OCI-LY7 (cell line): Measurements from ENCODE around the gene PAXX. TPM values are rescaled to one million over a fixed set of nuclear protein-coding genes. Genes with fewer than 3 reads are reported as not detected.
"Not testable (repeated sequence)": the region's sequence is repeated elsewhere in the genome, so short reads cannot be mapped to it uniquely, and the experiment has no call there.

Experiments
- BruUV-seq: library from RNA; stranded (reverse); fragments of 400-500 nt; replicated peaks from 2 replicates; lab custom pipeline; 2021; lab: Mats Ljungman, UMichigan
- CTCF ChIA-PET: fragments of 300-600 bp; sonication (Branson Sonifier 250); formaldehyde crosslinking; loops from one replicate; lab custom pipeline; 2022; ENCODE audit warnings: antibody characterized with exemption; ENCODE audit not compliant: unreplicated experiment; lab: Charles Lee
- POLR2A ChIA-PET: fragments of 300-600 bp; sonication (Branson Sonifier 250); formaldehyde crosslinking; loops from one replicate; lab custom pipeline; 2022; ENCODE audit warnings: antibody characterized with exemption; lab: Charles Lee
- DNase-seq: peaks from one replicate; pipeline ENCODE4 v3.0.0-alpha.2; 2015; ENCODE audit warnings: low spot score
- H2AFZ ChIP-seq: fragments of 200-600 bp; sonication (generic), shearing (Covaris generic); 2 replicates; pipeline ENCODE4 v1.6.1; 2014; ENCODE audit warnings: mild to moderate bottlenecking, antibody characterized with exemption, low read length, moderate library complexity
- H3K27ac ChIP-seq: fragments of 200-600 bp; sonication (generic); 2 replicates; pipeline ENCODE4 v1.5.1; 2014; ENCODE audit warnings: mixed run types, low read depth, mild to moderate bottlenecking, moderate library complexity, low read length, inconsistent platforms; ENCODE audit not compliant: poor library complexity, severe bottlenecking
- H3K36me3 ChIP-seq: fragments of 200-600 bp; sonication (generic); 2 replicates; pipeline ENCODE4 v1.6.1; 2014; ENCODE audit warnings: mild to moderate bottlenecking, antibody characterized with exemption, low read length, moderate library complexity, mixed read lengths; ENCODE audit not compliant: insufficient read depth
- H3K4me1 ChIP-seq: fragments of 200-600 bp; sonication (generic); 2 replicates; pipeline ENCODE4 v1.5.1; 2014; ENCODE audit warnings: mild to moderate bottlenecking, low read length; ENCODE audit not compliant: insufficient read depth, poor library complexity, severe bottlenecking
- H3K4me2 ChIP-seq: fragments of 200-600 bp; sonication (generic); 2 replicates; pipeline ENCODE4 v1.6.1; 2014; ENCODE audit warnings: mild to moderate bottlenecking, low read length
- H3K4me3 ChIP-seq: fragments of 200-600 bp; sonication (generic); 2 replicates; pipeline ENCODE4 v1.5.1; 2014; ENCODE audit warnings: mild to moderate bottlenecking, low read depth, low read length; ENCODE audit not compliant: poor library complexity, severe bottlenecking
- H3K79me2 ChIP-seq: fragments of 200-600 bp; sonication (generic); 2 replicates; pipeline ENCODE4 v1.6.1; 2016; ENCODE audit warnings: low read depth, mild to moderate bottlenecking, low read length, moderate library complexity, mixed read lengths; ENCODE audit not compliant: insufficient read depth
- H3K9me2 ChIP-seq: fragments of 200-600 bp; sonication (generic); 2 replicates; pipeline ENCODE4 v1.6.1; 2016; ENCODE audit warnings: mild to moderate bottlenecking, low read length, mixed read lengths; ENCODE audit not compliant: insufficient read depth
- H3K9me3 ChIP-seq: fragments of 200-600 bp; sonication (generic); 2 replicates; pipeline ENCODE4 v1.6.1; 2014; ENCODE audit warnings: mild to moderate bottlenecking, mixed run types, low read length, mixed read lengths
- H4K20me1 ChIP-seq: fragments of 200-600 bp; sonication (generic); 2 replicates; pipeline ENCODE4 v1.6.1; 2014; ENCODE audit warnings: mild to moderate bottlenecking, antibody characterized with exemption, low read length, moderate library complexity, mixed read lengths; ENCODE audit not compliant: insufficient read depth
- CTCF ChIP-seq: fragments of 200-600 bp; sonication (generic); conservative IDR thresholded peaks from 2 replicates; pipeline ENCODE4 v1.5.1; 2014; ENCODE audit warnings: mild to moderate bottlenecking, antibody characterized with exemption, low read length, moderate library complexity, mixed read lengths
- EZH2phosphoT487 ChIP-seq: fragments of 200-600 bp; sonication (generic); IDR thresholded peaks from 2 replicates; pipeline ENCODE4 v1.6.1; 2018; ENCODE audit warnings: low read depth, borderline replicate concordance, mild to moderate bottlenecking, mixed run types, antibody characterized with exemption, low read length, moderate library complexity, mixed read lengths
- intact Hi-C: fragments of 100-400 bp; cut with micrococcal nuclease; formaldehyde crosslinking; loops from one replicate; pipeline ENCODE4 v1.10.0; 2022; ENCODE audit not compliant: unreplicated experiment
- total RNA-seq, 2 experiments: library from RNA; depleted of rRNA in 1 of 2; stranded (reverse); fragments of >200 nt in 1 of 2; shearing (Covaris generic) in 1 of 2; gene quantifications; 2 replicates each; pipeline ENCODE4 v1.2.3, GENCODE V29; 2014 to 2022

Gene PAXX
- total RNA-seq, 2 experiments from 2014 or later: 45.7 to 63.5 TPM

GRCh38 chr9:137001857-137002645 is 9.8 kb downstream of the PAXX start:
- Histone ChIP-seq H3K9me2 (no peaks in the 10 kb centered on the region), H4K20me1 (no peaks in the 10 kb centered on the region), H3K4me2 (no peak overlapping the region), H3K79me2 (no peaks in the 10 kb centered on the region), H3K9me3 (no peaks in the 10 kb centered on the region), H3K4me1 (peaks cover 29% of the 10 kb centered on the region), H3K36me3 (no peaks in the 10 kb centered on the region), H2AFZ (no peak overlapping the region), H3K27ac (no peak overlapping the region), H3K4me3 (no peak overlapping the region)
- no peak for DNase-seq
- no peak for TF ChIP-seq EZH2phosphoT487
- no peak for TF ChIP-seq CTCF
- ChIA-PET CTCF (interaction anchor here (0.6 kb wide), 1 partner anchor 28 kb away, joined by 3 read pairs; no protein-coding TSS in a partner anchor), POLR2A (interaction anchor here (0.6 to 1.1 kb wide), 3 partner anchors 10 to 318 kb away, joined by 3 to 4 read pairs (median 3); partner anchors contain the start of gene PAXX)
- intact Hi-C loops: no loop called here
- no TSS peak for BruUV-seq

GRCh38 chr9:137002646-137003041 is 10.4 kb downstream of the PAXX start:
- no peaks in the 10 kb centered on the region for H3K9me2 ChIP-seq
- no TSS peak for BruUV-seq
- CTCF ChIA-PET: no interaction called here
- peaks cover 23% of the 10 kb centered on the region for H3K4me1 ChIP-seq
- H3K4me3 ChIP-seq: no peak overlapping the region
- no peaks in the 10 kb centered on the region for H3K36me3 ChIP-seq
- H3K9me3 ChIP-seq: no peaks in the 10 kb centered on the region
- H3K79me2 ChIP-seq: no peaks in the 10 kb centered on the region
- H4K20me1 ChIP-seq: no peaks in the 10 kb centered on the region
- intact Hi-C loops: no loop called here
- no peak overlapping the region for H2AFZ ChIP-seq
- no peak overlapping the region for H3K27ac ChIP-seq
- no peak overlapping the region for H3K4me2 ChIP-seq
- TF ChIP-seq CTCF (no peak), EZH2phosphoT487 (no peak)
- no peak for DNase-seq
- POLR2A ChIA-PET: interaction anchor here (1.1 kb wide), 1 partner anchor 11 kb away, joined by 3 read pairs; the partner anchor contains the start of gene PAXX

GRCh38 chr9:137004285-137004684 is 12.1 kb downstream of the PAXX start:
- intact Hi-C loops, POLR2A ChIA-PET, H4K20me1 ChIP-seq, H3K4me3 ChIP-seq, H3K9me2 ChIP-seq, H3K36me3 ChIP-seq, H3K9me3 ChIP-seq, H3K4me2 ChIP-seq, H2AFZ ChIP-seq, BruUV-seq, DNase-seq, CTCF ChIA-PET, H3K27ac ChIP-seq, H3K79me2 ChIP-seq: not testable (repeated sequence)
- peaks cover 20% of the 10 kb centered on the region for H3K4me1 ChIP-seq
- TF ChIP-seq CTCF: peak; percentile 60
